ENCODE measurements around the gene PDSS1.

PDSS1 gene

DNA sequence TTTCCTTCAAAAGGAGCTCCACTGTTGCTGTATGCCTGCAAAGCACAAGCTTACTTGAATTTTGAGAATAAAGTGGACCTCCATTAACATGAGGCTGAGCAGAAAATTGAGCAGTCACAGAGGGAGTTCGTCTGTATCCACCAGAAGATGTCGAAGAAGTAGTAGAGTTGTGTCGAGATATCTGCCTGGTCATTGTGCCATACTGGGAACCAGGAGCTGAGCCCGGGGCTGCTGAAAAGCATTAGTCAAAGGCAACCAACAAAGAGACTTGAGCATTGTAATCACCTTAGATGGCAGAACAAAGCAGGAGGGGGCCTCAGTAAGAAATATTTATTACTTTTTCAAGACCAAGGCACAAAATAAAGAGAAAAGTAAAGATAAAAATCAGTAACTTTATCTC is 61.5 kb downstream of the PDSS1 start:
- no peaks in the 10 kb centered on the region for H3K27me3 ChIP-seq (ENCODE audit: control insufficient read depth in 1 of 2, insufficient read depth in 1 of 2, low read length in 2 of 2)
- H2BK15ac ChIP-seq (ENCODE audit: low read depth, poor library complexity, severe bottlenecking) = no peak overlapping the region
- H2AFZ ChIP-seq (ENCODE audit: low read depth, low read length) = no peak overlapping the region
- no peak overlapping the region for H2AK5ac ChIP-seq (ENCODE audit: low read length, severe bottlenecking)
- no peaks in the 10 kb centered on the region for H3K9me3 ChIP-seq (ENCODE audit: control insufficient read depth, low read length)
- no peak overlapping the region for H4K8ac ChIP-seq (ENCODE audit: low read length)
- peaks cover 0 to 50% of the 10 kb centered on the region in 2 experiments for H3K36me3 ChIP-seq (ENCODE audit: control insufficient read depth in 1 of 2, insufficient read depth in 2 of 2, low read depth in 1 of 2, low read length in 2 of 2)
- H2BK12ac ChIP-seq (ENCODE audit: low read length in 2 of 2) = no peak overlapping the region
- no peak overlapping the region for H3K4me3 ChIP-seq (ENCODE audit: insufficient read depth in 1 of 2, low read depth in 1 of 2, low read length in 2 of 2)
- H3K23ac ChIP-seq (ENCODE audit: low read length in 2 of 2) = no peak overlapping the region
- no peak overlapping the region for H3K4ac ChIP-seq (ENCODE audit: low read depth in 1 of 2, low read length in 2 of 2)
- no peak overlapping the region for H3K4me2 ChIP-seq (ENCODE audit: low read length, poor library complexity, severe bottlenecking)
- no peak overlapping the region for H4K91ac ChIP-seq (ENCODE audit: low read length)
- no peak overlapping the region for H2BK5ac ChIP-seq (ENCODE audit: low read depth, low read length, poor library complexity, severe bottlenecking)
- H3K9ac ChIP-seq (ENCODE audit: low read length) = no peak overlapping the region
- no peak for DNase-seq
- no peak overlapping the region for H3K18ac ChIP-seq (ENCODE audit: low read depth in 1 of 2, low read length in 2 of 2)
- 92% methylated on average over 4 of the region's 4 CpGs for WGBS
- H3K14ac ChIP-seq (ENCODE audit: low read length in 2 of 2) = no peak overlapping the region
- H2BK120ac ChIP-seq (ENCODE audit: low read depth, low read length) = no peak overlapping the region
- no peak overlapping the region for H3K27ac ChIP-seq (ENCODE audit: low read length, poor library complexity, severe bottlenecking)
- H3K4me1 ChIP-seq (ENCODE audit: control insufficient read depth, insufficient read depth, low read depth, low read length) = peaks cover 1% of the 10 kb centered on the region
- H3K79me1 ChIP-seq (replicated peaks; ENCODE audit: low read length, poor library complexity, severe bottlenecking) = peaks cover 9% of the 10 kb centered on the region

DNA sequence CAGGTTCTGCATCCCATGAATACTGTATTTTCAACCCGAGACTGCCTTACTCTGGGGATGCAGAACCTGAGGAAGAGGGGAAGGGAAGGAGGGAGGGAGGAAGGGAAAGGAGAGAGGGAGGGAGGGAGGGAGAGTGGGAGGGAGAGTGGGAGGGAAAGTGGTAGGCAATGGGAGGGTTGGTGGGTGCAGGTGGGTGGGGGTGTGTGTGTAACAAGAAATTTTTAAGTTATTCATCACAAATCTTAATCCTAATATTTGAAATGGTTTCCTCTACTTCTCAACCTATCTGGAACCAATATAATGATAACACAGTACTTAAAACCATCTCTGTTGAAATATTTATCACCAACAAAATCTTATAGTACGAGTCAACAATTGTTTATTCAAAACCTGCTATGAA is 68.0 kb downstream of the PDSS1 start:
- no peak overlapping the region for H2BK5ac ChIP-seq (ENCODE audit: low read depth, low read length, poor library complexity, severe bottlenecking)
- no peak overlapping the region for H3K27ac ChIP-seq (ENCODE audit: low read length, poor library complexity, severe bottlenecking)
- no peaks in the 10 kb centered on the region for H3K27me3 ChIP-seq (ENCODE audit: control insufficient read depth in 1 of 2, insufficient read depth in 1 of 2, low read length in 2 of 2)
- H3K4me3 ChIP-seq (ENCODE audit: insufficient read depth in 1 of 2, low read depth in 1 of 2, low read length in 2 of 2) = no peak overlapping the region
- H4K91ac ChIP-seq (ENCODE audit: low read length) = no peak overlapping the region
- H3K14ac ChIP-seq (ENCODE audit: low read length in 2 of 2) = no peak overlapping the region
- WGBS = 100% methylated on average over 1 of the region's 2 CpGs
- H2BK15ac ChIP-seq (ENCODE audit: low read depth, poor library complexity, severe bottlenecking) = no peak overlapping the region
- no peak for DNase-seq
- no peak overlapping the region for H4K8ac ChIP-seq (ENCODE audit: low read length)
- no peak overlapping the region for H3K4me2 ChIP-seq (ENCODE audit: low read length, poor library complexity, severe bottlenecking)
- no peak overlapping the region for H3K4ac ChIP-seq (ENCODE audit: low read depth in 1 of 2, low read length in 2 of 2)
- peaks cover 8% of the 10 kb centered on the region for H3K79me1 ChIP-seq (replicated peaks; ENCODE audit: low read length, poor library complexity, severe bottlenecking)
- no peak overlapping the region for H2BK12ac ChIP-seq (ENCODE audit: low read length in 2 of 2)
- H3K9ac ChIP-seq (ENCODE audit: low read length) = no peak overlapping the region
- H3K9me3 ChIP-seq (ENCODE audit: control insufficient read depth, low read length) = no peaks in the 10 kb centered on the region
- no peaks in the 10 kb centered on the region for H3K4me1 ChIP-seq (ENCODE audit: control insufficient read depth, insufficient read depth, low read depth, low read length)
- no peak overlapping the region for H2BK120ac ChIP-seq (ENCODE audit: low read depth, low read length)
- no peak overlapping the region for H3K18ac ChIP-seq (ENCODE audit: low read depth in 1 of 2, low read length in 2 of 2)
- no peak overlapping the region for H3K23ac ChIP-seq (ENCODE audit: low read length in 2 of 2)
- H2AFZ ChIP-seq (ENCODE audit: low read depth, low read length) = no peak overlapping the region
- peaks cover 0 to 55% of the 10 kb centered on the region in 2 experiments for H3K36me3 ChIP-seq (ENCODE audit: control insufficient read depth in 1 of 2, insufficient read depth in 2 of 2, low read depth in 1 of 2, low read length in 2 of 2)
- H2AK5ac ChIP-seq (ENCODE audit: low read length, severe bottlenecking) = no peak overlapping the region

DNA sequence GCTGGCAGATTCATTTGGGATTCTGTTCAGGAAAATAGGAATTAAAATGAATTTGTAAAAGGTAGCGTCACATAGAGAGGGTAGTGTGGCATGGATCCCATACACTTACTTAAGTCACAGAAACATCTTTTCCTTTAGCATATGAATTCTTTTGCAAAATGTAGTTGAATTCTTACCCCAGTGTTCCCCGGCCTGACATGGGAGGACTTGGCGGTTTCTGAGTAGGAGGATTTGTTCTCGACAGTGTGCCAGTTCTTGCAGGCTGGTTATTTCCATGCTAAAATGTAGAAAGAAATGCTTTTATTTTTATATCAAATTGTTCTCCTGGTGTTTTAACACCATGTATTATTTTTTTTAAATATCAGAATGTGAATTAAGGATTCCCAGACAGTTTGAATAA is 72.6 kb downstream of the PDSS1 start:
- no peak overlapping the region for H4K91ac ChIP-seq (ENCODE audit: low read length)
- no peak overlapping the region for H3K4ac ChIP-seq (ENCODE audit: low read depth in 1 of 2, low read length in 2 of 2)
- H3K79me1 ChIP-seq (replicated peaks; ENCODE audit: low read length, poor library complexity, severe bottlenecking) = peaks cover 9% of the 10 kb centered on the region
- no peaks in the 10 kb centered on the region for H3K27me3 ChIP-seq (ENCODE audit: control insufficient read depth in 1 of 2, insufficient read depth in 1 of 2, low read length in 2 of 2)
- no peak overlapping the region for H3K4me2 ChIP-seq (ENCODE audit: low read length, poor library complexity, severe bottlenecking)
- no peak overlapping the region for H4K8ac ChIP-seq (ENCODE audit: low read length)
- no peaks in the 10 kb centered on the region for H3K9me3 ChIP-seq (ENCODE audit: control insufficient read depth, low read length)
- no peaks in the 10 kb centered on the region for H3K4me1 ChIP-seq (ENCODE audit: control insufficient read depth, insufficient read depth, low read depth, low read length)
- no peak overlapping the region for H3K9ac ChIP-seq (ENCODE audit: low read length)
- H2BK5ac ChIP-seq (ENCODE audit: low read depth, low read length, poor library complexity, severe bottlenecking) = no peak overlapping the region
- DNase-seq = no peak
- no peak overlapping the region for H3K14ac ChIP-seq (ENCODE audit: low read length in 2 of 2)
- H3K18ac ChIP-seq (ENCODE audit: low read depth in 1 of 2, low read length in 2 of 2) = no peak overlapping the region
- no peak overlapping the region for H2AFZ ChIP-seq (ENCODE audit: low read depth, low read length)
- WGBS = 100% methylated on average over 3 of the region's 4 CpGs
- H3K23ac ChIP-seq (ENCODE audit: low read length in 2 of 2) = no peak overlapping the region
- no peak overlapping the region for H2BK15ac ChIP-seq (ENCODE audit: low read depth, poor library complexity, severe bottlenecking)
- no peak overlapping the region for H2BK12ac ChIP-seq (ENCODE audit: low read length in 2 of 2)
- H2AK5ac ChIP-seq (ENCODE audit: low read length, severe bottlenecking) = no peak overlapping the region
- no peak overlapping the region for H2BK120ac ChIP-seq (ENCODE audit: low read depth, low read length)
- no peak overlapping the region for H3K27ac ChIP-seq (ENCODE audit: low read length, poor library complexity, severe bottlenecking)
- peaks cover 0 to 21% of the 10 kb centered on the region in 2 experiments for H3K36me3 ChIP-seq (ENCODE audit: control insufficient read depth in 1 of 2, insufficient read depth in 2 of 2, low read depth in 1 of 2, low read length in 2 of 2)
- H3K4me3 ChIP-seq (ENCODE audit: insufficient read depth in 1 of 2, low read depth in 1 of 2, low read length in 2 of 2) = no peak overlapping the region

DNA sequence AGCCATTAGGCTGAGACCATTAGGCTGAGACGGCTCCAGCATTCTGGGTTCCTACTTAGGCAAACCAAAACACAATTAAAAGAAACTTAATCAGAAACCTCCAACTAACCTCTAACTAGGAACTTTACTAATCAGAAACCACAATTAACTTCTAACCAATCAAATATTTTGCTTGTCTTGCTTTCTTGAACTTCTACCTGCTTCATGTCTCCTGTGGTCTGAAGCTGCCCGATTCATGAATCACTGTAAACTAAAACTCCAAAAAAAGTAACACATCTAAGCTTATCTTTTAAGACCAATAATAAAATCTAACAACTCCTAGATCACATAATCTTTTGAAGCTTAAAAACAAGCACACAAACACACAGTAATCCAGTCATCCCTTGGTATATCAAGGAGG is 76.1 kb downstream of the PDSS1 start:
- H3K4me3 ChIP-seq (ENCODE audit: insufficient read depth in 1 of 2, low read depth in 1 of 2, low read length in 2 of 2) = no peak overlapping the region
- no peak overlapping the region for H3K4ac ChIP-seq (ENCODE audit: low read depth in 1 of 2, low read length in 2 of 2)
- H3K9ac ChIP-seq (ENCODE audit: low read length) = no peak overlapping the region
- H3K27me3 ChIP-seq (ENCODE audit: control insufficient read depth in 1 of 2, insufficient read depth in 1 of 2, low read length in 2 of 2) = no peaks in the 10 kb centered on the region
- no peak overlapping the region for H4K8ac ChIP-seq (ENCODE audit: low read length)
- H2AFZ ChIP-seq (ENCODE audit: low read depth, low read length) = no peak overlapping the region
- no peaks in the 10 kb centered on the region for H3K4me1 ChIP-seq (ENCODE audit: control insufficient read depth, insufficient read depth, low read depth, low read length)
- no peaks in the 10 kb centered on the region for H3K9me3 ChIP-seq (ENCODE audit: control insufficient read depth, low read length)
- no peaks in the 10 kb centered on the region for H3K36me3 ChIP-seq (ENCODE audit: control insufficient read depth in 1 of 2, insufficient read depth in 2 of 2, low read depth in 1 of 2, low read length in 2 of 2)
- WGBS = 95% methylated on average over 2 of the region's 2 CpGs
- no peak overlapping the region for H3K27ac ChIP-seq (ENCODE audit: low read length, poor library complexity, severe bottlenecking)
- no peak overlapping the region for H2BK5ac ChIP-seq (ENCODE audit: low read depth, low read length, poor library complexity, severe bottlenecking)
- no peak overlapping the region for H3K23ac ChIP-seq (ENCODE audit: low read length in 2 of 2)
- H3K14ac ChIP-seq (ENCODE audit: low read length in 2 of 2) = no peak overlapping the region
- H3K79me1 ChIP-seq (replicated peaks; ENCODE audit: low read length, poor library complexity, severe bottlenecking) = peaks cover 18% of the 10 kb centered on the region
- H2BK12ac ChIP-seq (ENCODE audit: low read length in 2 of 2) = no peak overlapping the region
- no peak overlapping the region for H3K4me2 ChIP-seq (ENCODE audit: low read length, poor library complexity, severe bottlenecking)
- no peak overlapping the region for H3K18ac ChIP-seq (ENCODE audit: low read depth in 1 of 2, low read length in 2 of 2)
- H2AK5ac ChIP-seq (ENCODE audit: low read length, severe bottlenecking) = no peak overlapping the region
- no peak for DNase-seq
- no peak overlapping the region for H2BK120ac ChIP-seq (ENCODE audit: low read depth, low read length)
- H2BK15ac ChIP-seq (ENCODE audit: low read depth, poor library complexity, severe bottlenecking) = no peak overlapping the region
- no peak overlapping the region for H4K91ac ChIP-seq (ENCODE audit: low read length)

Measured in mesenchymal stem cell (in vitro differentiated cells and primary cell).